GM18907 (cell line): ENCODE measurements around the gene TMC7.
"Not testable (repeated sequence)": the region's sequence is repeated elsewhere in the genome, so short reads cannot be mapped to it uniquely, and the experiment has no call there.

Experiments used
- ATAC-seq: cut with Tn5 transposase; IDR thresholded peaks from one replicate; pipeline ENCODE4 v1.9.1; 2021; ENCODE audit warnings: mild to moderate bottlenecking, moderate library complexity; ENCODE audit not compliant: unreplicated experiment

TMC7 gene

DNA sequence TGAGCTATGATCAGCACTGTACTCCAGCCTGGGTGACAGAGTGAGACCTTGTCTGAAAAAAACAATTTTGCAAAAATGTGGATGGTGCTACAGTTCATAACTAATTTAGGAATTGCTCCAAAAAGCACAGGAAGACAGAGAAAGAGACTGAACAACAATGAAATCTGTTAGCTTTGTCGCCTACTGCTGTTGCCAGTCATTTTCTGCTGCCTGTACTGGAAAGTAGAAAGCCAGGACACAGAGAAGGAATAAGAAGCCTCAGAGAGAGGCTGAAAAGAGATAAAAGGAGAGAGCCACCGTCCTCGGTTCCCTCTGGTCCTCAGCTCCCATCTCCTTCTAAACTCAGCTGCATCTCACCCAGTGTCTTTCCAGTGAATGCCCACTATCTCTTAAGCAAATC lies 8.6 kb upstream of the TMC7 start:
- ATAC-seq, result no peak

DNA sequence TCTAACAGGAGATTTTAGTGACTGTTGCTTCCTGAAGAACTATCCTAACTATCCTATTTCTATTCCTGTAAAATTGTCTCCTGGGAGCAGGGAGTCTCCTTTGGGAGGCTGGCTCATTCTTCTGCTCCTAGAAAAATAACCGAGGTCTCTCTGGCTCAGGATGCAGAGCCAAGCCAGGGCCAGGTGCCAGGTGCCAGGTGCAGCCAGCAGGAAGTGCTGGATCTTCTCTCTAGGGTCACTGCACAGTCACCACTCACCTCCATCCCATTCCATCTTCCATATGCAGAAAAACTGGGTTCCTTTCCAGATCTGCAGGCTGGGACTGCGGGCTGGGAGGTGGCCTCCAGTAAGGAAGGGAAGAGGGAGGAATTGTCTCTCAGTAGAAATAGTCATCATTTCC lies 3.8 kb upstream of the TMC7 start:
- no peak for ATAC-seq

DNA sequence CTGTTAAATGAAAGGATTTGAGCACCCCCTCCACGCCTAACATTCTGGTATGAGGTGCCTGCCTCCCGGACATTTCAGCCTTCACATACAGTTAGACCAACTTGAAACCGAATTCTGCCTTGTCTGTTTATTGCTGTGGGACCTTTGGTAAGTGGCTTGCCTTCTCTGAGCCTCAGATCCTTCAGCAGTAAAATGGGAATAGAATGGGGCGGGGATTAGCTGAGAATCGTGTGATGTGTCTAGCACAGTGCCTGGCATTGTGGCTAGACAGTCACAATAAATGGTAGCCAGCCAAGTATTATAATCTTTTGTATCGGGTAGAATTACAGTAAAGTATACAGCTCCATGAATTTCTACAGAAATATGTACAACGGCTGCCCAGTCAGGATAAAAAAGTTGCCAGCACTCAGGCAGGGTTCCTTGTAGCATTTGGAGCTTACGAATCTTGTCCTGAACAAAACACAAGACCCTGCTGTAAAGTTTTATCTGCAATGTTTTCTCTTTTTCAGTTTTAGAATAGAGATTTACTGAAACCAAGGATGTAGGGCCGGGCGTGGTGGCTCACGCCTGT lies 786 bp downstream of the TMC7 start:
- no peak for ATAC-seq

DNA sequence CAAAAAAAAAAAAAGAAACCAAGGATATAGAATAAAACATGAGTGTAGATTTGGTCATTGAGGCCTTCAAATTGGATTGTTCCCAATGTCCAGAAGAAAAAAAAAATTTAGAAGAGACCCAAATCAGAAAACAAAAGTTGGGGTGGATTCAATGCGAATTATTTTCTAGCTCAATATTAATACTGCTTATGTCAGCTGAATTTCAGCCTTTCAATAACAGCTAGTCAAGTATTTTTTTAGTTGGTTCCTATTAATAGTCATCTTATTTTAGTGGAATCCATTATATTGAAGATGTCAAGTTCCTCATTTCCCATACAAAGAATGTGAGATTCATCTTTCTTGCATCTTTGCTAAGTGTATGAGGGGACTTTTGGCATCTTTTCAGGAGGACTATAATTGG lies 1.5 kb downstream of the TMC7 start:
- ATAC-seq, result not testable (repeated sequence)

DNA sequence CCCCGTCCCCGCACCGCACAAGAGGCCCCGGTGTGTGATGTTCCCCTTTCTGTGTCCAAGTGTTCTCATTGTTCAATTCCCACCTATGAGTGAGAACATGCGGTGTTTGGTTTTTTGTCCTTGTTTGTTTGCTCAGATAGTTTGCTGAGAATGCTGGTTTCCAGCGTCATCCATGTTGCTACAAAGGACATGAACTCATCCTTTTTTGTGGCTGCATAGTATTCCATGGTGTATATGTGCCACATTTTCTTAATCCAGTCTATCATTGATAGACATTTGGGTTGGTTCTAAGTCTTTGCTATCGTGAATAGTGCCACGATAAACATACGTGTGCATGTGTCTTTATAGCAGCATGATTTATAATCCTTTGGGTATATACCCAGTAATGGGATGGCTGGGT lies 8.0 kb downstream of the TMC7 start:
- not testable (repeated sequence) for ATAC-seq

DNA sequence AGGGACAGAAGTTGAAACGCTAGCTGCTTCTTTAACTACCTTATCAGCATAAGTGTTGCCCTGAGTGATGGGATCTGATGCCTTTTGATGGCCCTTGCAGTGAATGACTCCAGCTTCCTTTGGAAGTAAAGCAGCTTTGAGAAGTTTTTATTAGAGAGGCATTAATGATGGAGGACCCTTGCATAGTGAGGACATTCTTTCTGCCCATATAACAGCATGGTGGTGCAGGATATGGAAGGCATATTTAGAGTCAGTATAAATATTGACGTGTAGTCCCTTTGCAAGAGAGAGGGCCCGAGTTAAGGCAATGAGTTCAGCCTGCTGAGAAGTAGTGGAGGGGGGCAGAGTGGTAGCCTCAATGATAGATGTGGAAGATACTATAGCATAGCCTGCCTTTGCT lies 9.8 kb downstream of the TMC7 start:
- not testable (repeated sequence) for ATAC-seq

DNA sequence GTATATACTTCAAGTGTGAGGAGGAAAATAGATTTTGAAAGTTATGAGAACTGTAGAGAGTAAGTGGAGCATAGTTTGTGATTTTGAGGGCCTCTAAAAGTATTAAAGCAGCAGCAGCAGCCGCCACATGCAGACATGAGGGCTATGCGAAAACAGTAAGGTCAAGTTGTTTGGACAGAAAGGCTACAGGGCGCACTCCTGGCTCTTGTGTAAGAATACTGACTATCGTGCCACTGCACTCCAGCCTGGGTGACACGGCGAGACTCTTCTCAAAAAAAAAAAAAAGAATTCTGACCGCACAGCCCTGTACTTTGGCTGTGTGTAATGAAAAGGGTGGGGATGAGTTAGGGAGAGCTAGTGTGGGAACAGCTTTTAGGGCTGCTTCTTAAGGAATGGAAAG lies 10.4 kb downstream of the TMC7 start:
- ATAC-seq, result not testable (repeated sequence)

DNA sequence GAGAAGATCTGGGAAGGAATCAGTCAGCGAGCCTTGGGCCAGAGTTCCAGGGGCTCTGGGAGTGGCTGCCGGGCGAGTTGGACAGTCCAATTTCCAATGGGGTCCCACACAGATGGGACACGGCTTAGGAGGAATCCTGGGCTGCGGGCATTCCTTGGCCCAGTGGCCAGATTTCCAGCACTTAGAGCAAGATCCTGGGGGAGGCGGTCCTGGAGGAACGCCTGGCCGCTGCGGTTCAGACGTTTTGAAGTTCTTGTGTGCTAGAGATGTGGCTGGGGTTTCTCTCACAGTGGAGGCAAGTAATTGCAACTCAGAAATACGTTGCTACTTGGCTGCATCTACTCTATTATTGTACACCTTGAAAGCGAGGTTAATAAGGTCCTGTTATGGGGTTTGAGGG lies 11.7 kb downstream of the TMC7 start:
- ATAC-seq, result not testable (repeated sequence)

DNA sequence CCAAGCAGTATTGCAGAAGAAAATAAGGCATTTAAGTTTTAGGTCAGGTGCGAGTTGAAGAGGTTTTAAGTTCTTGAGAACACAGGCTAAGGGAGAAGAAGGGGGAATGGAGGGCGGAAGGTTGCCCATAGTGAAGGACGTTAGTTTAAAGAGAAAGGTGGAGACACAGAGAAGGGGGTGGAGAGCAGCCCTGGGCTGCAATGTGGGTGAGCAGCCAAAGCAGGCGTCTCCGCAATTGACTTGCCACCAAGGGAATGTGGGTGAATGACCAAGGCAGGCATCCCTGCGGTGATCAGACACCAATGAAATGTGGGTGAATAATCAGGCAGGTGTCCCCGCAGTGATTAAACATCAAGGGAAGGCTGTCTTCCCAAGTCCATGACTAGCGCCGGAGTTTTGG lies 12.8 kb downstream of the TMC7 start:
- ATAC-seq, result not testable (repeated sequence)

DNA sequence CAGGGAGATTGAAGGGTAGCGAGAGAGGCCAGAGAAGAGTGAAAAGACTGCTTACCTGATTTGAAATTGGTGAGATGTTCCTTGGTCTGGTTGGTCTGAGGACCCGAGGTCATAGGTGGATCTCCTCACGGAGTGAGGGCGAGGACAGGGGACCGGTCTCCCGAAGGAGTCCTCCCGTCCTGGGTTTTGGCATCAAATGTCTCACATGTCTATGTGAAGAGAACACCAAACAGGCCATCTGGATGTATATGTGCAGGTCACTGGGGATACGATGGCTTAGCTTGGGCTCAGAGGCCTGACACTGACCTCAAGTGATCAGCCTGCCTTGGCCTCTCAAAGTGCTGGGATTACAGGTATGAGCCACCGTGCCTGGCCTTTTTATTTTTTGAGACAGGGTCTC lies 13.3 kb downstream of the TMC7 start:
- not testable (repeated sequence) for ATAC-seq

DNA sequence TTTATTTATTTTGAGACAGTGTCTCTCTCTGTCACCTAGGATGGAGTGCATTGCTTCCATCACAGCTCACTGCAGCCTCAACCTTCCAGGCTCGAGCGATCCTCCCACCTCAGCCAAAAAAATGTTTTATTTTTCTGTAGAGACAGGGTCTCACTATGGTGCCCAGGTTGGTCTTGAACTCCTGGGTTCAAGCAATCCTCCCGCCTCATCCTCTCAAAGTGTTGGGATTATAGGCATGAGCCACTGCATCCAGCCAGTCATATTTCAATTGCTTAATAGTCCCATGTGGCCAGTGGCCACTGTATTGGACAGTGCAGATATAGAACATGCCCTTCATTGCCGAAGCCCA lies 15.3 kb downstream of the TMC7 start:
- ATAC-seq, result no peak

DNA sequence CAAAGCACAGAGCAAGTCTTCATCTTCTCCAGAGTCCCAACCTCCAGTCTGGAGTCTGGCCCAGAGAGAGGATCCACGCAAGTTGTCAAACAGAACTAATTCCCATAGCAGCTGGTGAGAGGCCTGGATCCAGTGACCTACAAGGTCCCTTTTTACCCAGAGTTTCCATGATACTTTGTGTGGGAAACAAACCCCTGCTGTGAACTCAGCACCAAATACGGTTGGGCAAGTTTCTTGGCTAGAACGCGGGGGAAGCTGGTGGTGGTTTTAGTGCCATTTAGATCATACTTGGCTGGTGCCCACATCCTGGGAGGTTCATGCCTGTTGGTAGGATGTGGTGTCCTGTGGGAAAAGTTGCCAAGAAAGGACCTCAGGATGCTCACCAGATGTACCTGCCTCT lies 18.1 kb downstream of the TMC7 start:
- no peak for ATAC-seq

DNA sequence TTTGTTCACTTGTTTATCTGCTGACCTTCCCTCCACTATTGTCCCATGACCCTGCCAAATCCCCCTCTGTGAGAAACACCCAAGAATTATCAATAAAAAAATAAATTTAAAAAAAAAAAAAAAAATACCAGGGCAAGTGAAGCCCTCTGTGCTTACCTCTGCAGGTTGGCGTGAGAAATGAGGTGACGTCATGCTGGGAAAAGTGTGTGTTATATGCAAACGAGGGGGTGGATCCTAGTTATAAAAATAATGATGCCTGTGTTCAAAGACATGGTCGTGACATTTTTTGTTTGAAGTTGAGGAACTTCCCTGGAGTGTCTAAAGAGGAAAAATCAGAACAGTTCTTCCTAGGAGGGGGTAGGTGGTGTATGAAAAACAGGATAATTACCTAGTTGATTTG lies 20.2 kb downstream of the TMC7 start:
- ATAC-seq, result no peak

DNA sequence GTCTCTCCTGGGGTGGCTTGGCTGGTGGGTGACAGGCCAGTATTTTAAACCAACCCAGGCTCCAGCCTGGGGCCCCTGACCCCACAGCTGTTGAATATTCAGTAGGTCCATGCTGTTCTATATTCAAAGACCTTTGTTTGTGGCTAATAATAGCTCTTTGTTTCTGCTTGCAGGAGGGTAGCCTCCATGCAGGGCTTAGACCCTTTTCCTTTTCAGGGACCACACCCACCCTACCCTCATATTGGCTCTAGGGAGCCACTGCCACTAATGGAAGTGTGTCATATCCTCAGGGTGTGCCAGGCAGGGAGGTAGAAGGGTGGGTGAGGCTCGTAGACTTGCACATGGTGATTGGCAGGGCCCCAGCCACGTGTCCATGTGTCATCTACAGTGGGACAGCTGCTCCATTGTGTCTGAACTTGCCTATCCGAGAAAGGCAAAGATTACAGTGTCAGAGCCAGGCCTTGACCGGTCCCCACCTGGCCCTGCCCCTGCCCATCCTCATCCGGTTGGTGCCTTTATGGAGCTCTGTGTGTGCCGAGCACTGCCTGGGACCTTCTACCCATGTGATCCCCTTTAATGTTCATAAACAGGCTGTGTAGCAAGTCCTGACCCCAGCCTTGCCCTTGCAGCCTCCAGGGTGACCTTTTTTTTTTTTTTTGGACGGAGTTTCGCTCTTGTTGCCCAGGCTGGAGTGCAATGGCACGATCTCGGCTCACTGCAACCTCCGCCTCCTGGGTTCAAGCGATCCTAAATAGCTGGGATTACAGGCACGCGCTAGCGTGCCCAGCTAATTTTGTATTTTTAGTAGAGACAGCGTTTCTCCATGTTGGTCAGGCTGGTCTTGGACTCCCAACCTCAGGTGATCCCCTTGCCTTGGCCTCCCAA lies 22.1 kb downstream of the TMC7 start:
- ATAC-seq, result no peak

DNA sequence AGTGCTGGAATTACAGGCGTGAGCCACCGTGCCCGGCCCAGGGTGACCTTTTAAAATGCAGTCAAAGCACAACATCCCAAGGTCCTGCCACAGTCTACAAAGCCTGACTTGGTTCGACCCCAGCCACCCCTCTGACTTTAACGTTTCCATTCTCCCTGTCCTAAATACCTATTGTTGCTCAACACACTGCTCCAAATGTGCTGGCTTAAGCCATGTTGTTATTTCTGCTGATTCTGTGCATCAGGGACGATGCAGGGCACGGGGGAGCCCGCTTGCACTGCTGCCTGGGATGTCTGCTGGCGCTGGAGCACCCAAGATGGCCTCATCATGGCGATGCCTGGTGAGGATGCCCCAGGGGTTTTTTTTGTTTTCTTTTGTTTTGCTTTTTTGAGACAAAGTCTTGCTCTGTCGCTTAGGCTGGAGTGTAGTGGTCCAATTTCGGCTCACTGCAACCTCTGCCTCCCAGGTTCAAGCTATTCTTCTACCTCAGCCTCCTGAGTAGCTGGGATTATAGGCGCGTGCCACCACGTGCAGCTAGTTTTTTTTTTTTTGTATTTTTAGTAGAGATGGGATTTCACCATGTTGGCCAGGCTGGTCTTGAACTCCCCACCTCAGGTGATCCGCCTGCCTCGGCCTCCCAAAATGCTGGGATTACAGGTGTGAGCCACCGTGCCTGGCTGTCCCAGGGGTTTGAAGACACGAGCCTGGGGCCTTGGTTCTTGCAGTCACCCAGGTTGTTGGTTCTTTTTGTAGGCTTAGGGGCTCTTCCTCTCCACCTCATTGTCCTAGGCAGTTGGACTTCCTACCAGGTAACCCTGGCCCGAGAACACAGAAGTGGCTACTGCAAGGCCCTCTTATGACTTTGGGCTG lies 22.9 kb downstream of the TMC7 start:
- no peak for ATAC-seq

DNA sequence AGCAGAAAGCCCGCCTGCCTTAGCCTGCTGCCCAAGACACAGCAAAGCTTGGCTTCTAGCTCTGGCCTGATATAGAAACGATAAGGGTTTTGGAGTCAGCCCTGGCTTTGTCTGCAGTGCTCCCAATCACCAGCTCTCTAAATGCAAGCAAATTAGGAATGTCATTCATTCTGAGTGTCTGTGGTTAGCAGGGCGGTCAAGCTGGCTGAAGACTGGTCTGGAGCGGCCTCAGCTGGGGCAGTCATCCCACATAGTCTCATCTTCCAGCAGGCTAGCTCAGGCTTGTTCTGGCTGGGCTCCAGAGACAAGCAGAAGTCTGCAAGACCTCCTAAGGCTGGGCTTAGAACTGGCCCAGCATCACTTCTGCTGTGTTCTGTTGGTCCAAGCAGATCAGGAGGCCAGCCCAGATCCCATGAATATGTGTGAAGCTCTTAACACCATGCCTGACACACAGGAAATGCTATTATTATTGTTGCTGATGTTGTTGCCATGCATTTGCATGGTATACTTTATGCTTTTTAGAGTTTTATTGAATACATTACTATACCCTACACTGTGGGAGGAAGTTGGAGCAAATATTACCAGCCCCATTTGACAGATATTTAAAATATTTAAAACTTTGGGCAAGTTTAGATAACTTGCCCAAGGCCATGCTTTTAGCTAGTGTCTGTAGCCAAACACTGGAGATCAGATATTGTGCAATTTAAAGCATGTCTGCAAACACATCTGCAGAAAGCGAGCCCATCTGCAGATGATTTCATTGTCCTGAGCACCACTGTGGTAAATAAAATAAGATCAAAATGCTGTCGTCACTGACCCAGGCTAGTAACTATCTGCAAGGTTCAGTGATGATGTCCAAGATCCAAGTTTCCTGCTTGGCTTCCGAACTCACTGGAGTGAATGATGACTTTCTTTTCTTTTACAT lies 24.8 kb downstream of the TMC7 start:
- ATAC-seq, result no peak

DNA sequence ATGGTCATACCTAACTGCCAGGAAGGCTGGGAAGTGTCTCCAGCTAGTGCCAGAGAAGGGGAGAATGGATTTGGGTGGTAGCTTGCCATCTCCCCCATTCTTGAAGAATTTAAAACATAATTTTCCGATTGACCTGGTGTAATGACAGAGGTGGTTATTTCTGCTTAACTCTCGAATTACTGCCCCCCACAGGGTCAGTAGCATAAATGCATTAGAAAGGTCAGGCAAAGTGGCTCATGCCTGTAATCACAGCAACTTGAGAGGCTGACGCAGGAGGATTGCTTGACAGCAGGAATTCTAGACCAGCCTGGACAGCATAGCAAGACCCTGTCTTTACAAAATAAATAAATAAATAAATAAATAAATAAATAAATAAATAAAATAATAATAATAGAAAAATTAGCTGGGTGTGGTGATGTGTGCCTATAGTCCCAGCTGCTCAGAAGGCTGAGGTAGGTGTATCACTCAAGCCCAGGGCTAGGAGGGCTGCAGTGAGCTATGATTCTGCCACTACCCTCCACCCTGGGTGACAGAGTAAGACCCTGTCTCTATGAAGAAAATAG lies 27.5 kb downstream of the TMC7 start:
- no peak for ATAC-seq

DNA sequence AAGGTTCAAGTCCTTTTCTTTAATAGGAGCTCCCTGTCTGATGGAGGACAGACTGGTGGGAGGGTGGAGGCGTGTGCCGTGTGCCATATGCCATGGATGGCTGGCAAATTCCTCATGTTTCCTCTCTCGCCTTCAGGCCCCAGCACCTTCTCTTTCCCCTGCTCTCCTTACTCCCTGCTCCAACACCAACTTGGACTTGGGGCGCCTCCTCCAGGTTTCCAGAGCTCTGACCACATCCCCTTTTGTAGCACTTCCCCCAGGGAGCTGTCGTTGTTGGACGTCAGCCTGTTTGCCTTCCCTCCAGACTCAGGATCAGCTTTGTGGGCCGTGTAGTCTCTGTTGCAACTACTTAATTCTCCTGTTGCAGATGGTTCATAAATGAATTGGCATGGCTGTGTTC lies 30.7 kb downstream of the TMC7 start:
- ATAC-seq, result no peak

DNA sequence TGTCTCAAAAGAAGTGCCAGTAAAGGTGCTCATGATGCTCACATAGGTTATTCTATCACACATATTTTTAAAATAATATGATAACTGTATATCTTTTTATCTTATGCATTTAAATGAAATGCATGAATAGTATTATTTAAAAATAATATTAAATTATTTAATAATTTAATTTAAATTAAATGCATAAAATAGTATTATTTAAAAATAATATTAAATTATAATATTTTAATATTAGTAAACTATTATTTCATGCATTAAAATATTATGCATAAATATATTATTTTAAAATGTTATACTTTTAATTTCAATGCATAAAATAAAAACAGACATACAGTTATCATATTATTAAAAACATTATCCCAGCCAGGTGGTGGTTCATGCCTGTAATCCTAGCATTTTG lies 33.4 kb downstream of the TMC7 start:
- ATAC-seq, result no peak

DNA sequence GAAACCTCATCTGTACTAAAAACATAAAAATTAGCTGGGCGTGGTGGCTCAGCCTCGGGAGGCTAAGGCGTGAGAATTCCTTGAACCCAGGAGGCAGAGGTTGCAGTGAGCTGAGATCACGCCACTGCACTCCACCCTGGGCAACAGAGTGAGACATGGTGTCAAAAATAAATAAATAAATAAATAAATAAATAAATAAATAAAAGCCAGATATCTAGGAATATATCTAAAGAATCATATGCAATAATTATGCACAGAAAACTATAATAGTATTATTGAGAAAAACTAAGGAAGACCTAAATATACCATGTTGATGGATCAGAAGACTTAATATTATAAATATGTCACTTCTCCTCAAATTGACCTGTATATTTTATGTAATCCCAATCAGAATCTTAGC lies 37.0 kb downstream of the TMC7 start:
- no peak for ATAC-seq
